Measurements from ENCODE around the gene BABAM2.
A peak's percentile ranks its signal among the peaks of the same experiment; 100 is the strongest.

BABAM2 gene

GRCh38 chr2:27885661-27886060 lies 4.9 kb upstream of the BABAM2 start:
- DNase-seq (ENCODE audit: low read depth): no peak
- no peak for TF ChIP-seq CTCF (conservative IDR thresholded peaks at IDR 0.05; ENCODE audit: control insufficient read depth, insufficient read depth, low read depth, low read length)
- H3K4me3 ChIP-seq (ENCODE audit: control insufficient read depth, low read depth, low read length): no peak overlapping the region

DNA sequence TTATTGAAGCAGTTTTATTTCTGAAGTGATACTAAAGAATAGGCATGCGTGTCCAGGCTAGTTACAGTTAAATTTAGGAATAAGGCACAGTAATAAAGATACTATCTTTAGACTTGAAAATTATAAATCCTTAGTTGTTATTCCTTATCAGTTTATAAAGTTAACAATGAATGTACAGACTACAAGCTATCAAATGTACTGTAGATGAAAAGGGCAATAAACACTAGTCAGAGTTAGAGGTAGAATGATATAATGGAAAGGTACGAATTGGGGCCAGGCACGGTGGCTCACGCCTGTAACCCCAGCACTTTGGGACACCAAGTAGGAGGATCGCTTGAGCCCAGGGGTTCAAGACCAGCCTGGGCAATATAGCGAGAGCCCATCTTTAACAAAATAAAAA lies 4.2 kb upstream of the BABAM2 start:
- H3K4me3 ChIP-seq (ENCODE audit: control insufficient read depth, low read depth, low read length): no peak overlapping the region
- no peak for DNase-seq (ENCODE audit: low read depth)
- TF ChIP-seq CTCF (conservative IDR thresholded peaks at IDR 0.05; ENCODE audit: control insufficient read depth, insufficient read depth, low read depth, low read length): no peak

DNA sequence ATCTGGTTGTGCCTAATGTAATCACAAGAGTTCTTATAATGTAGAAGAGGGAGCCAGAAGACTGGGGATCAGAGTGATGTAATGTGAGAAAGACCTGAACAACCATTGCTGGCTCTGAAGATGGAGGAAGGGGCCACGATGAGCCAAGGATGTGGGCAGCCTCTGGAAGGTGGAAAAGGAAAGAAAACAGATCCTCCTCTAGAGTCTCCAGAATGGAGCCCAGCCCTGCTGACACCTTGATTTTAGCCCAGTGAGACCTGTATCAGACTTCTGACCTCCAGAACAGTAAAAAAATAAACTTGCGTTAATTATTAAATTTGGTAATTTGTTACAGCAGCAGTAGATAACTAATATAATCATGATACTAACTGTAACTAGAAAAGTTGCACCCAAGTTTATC lies 3.4 kb upstream of the BABAM2 start:
- DNase-seq (ENCODE audit: low read depth): no peak
- H3K4me3 ChIP-seq (ENCODE audit: control insufficient read depth, low read depth, low read length): no peak overlapping the region
- no peak for TF ChIP-seq CTCF (conservative IDR thresholded peaks at IDR 0.05; ENCODE audit: control insufficient read depth, insufficient read depth, low read depth, low read length)

GRCh38 chr2:27887830-27888229 lies 2.7 kb upstream of the BABAM2 start:
- TF ChIP-seq CTCF (conservative IDR thresholded peaks at IDR 0.05; ENCODE audit: control insufficient read depth, insufficient read depth, low read depth, low read length): no peak
- no peak for DNase-seq (ENCODE audit: low read depth)
- no peak overlapping the region for H3K4me3 ChIP-seq (ENCODE audit: control insufficient read depth, low read depth, low read length)

DNA sequence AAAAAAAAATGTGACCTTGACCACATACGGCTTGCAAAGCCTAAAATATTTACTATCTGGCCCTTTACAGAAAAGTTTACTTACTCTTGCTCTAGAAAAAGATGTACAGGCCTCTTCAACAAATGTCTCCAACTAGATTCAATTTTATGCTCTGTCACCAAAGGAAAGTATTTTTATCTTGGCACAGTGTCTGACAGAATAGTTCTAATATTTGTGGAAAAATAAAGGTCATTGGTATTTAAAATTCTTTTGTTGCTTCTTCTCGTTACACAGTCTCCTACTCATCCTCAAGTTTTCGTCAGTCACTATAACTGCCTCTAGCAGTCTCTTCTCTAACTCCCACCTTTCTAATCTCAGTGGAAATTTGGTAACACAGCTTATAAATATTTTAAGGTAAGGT lies 1.7 kb upstream of the BABAM2 start:
- no peak for TF ChIP-seq CTCF (conservative IDR thresholded peaks at IDR 0.05; ENCODE audit: control insufficient read depth, insufficient read depth, low read depth, low read length)
- DNase-seq (ENCODE audit: low read depth): peak; percentile 20
- no peak overlapping the region for H3K4me3 ChIP-seq (ENCODE audit: control insufficient read depth, low read depth, low read length)

DNA sequence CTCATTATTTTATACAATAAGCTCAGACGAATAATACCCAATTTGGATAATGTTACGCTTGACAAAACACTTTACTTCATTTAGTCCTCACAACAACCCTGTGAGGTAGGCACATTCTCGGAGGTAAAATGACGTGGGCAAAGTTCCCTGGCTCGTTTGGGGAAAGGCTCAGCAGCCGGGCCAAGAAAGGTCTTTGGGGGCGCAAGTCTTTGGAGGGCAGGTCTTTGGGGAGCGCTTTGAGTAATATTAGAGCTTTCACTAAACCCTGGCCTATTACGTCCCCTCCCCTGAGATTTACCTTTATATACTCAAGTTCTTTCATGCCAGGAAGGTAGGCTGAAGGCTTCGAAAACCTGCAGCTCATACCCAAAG lies 769 bp upstream of the BABAM2 start:
- no peak for TF ChIP-seq CTCF (conservative IDR thresholded peaks at IDR 0.05; ENCODE audit: control insufficient read depth, insufficient read depth, low read depth, low read length)
- peak; percentile 26 for DNase-seq (ENCODE audit: low read depth)
- H3K4me3 ChIP-seq (ENCODE audit: control insufficient read depth, low read depth, low read length): peak overlapping the region; percentile 94
